ENCODE data around the gene ANGPTL1.

DNA sequence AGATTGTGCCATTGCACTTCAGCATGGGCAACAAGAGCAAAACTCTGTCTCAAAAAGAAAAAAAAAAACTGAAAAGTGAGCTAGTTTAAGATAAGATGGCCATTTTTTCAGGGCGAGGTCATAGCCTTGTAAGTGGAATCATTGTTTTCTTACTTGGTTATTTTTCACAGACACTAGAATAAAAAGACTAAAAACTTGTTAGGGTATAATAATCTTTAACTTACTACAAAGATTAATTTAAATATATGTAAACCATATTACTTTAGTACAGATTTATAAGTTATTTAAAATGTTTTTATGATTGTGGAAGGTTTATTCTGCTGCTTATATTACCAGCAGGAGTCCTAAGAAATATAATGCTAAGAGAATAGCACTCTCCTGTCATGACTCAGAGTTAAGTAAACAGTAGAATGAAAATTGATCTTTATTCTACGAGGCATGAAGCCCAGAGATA, 23.5 kb downstream of the ANGPTL1 start:
- TF ChIP-seq POLR2A (IDR thresholded peaks at IDR 0.05; ENCODE audit: low read depth, low read length), result no peak
- TF ChIP-seq, protein P1, sequence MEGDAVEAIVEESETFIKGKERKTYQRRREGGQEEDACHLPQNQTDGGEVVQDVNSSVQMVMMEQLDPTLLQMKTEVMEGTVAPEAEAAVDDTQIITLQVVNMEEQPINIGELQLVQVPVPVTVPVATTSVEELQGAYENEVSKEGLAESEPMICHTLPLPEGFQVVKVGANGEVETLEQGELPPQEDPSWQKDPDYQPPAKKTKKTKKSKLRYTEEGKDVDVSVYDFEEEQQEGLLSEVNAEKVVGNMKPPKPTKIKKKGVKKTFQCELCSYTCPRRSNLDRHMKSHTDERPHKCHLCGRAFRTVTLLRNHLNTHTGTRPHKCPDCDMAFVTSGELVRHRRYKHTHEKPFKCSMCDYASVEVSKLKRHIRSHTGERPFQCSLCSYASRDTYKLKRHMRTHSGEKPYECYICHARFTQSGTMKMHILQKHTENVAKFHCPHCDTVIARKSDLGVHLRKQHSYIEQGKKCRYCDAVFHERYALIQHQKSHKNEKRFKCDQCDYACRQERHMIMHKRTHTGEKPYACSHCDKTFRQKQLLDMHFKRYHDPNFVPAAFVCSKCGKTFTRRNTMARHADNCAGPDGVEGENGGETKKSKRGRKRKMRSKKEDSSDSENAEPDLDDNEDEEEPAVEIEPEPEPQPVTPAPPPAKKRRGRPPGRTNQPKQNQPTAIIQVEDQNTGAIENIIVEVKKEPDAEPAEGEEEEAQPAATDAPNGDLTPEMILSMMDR (IDR thresholded peaks at IDR 0.05 in 2 of 3, conservative IDR thresholded peaks at IDR 0.05 in 1 of 3; ENCODE audit: control insufficient read depth in 2 of 3, extremely low read depth in 1 of 3, insufficient read depth in 1 of 3, low read depth in 3 of 3, low read length in 3 of 3), result no peak
- TF ChIP-seq SKIL (IDR thresholded peaks at IDR 0.05; ENCODE audit: low read depth, poor library complexity, severe bottlenecking), result no peak
- no peak for TF ChIP-seq CHD1 (IDR thresholded peaks at IDR 0.05; ENCODE audit: low read depth, low read length)
- no peak for TF ChIP-seq GATAD2B (conservative IDR thresholded peaks at IDR 0.05; ENCODE audit: low read depth)
- TF ChIP-seq ATF2 (IDR thresholded peaks at IDR 0.05; ENCODE audit: low read length), result no peak
- TF ChIP-seq FOXK2 (IDR thresholded peaks at IDR 0.05), result no peak
- TF ChIP-seq BRCA1 (IDR thresholded peaks at IDR 0.05; ENCODE audit: low read depth, low read length), result no peak
- no peak for TF ChIP-seq ESRRA (IDR thresholded peaks at IDR 0.05; ENCODE audit: low read length)
- TF ChIP-seq JUND (IDR thresholded peaks at IDR 0.05; ENCODE audit: low read depth, low read length), result no peak

All from GM12878 (cell line).